ENCODE measurements around the gene GCH1.
"Not testable (repeated sequence)": the region's sequence is repeated elsewhere in the genome, so short reads cannot be mapped to it uniquely, and the experiment has no call there.

The GCH1 gene

DNA sequence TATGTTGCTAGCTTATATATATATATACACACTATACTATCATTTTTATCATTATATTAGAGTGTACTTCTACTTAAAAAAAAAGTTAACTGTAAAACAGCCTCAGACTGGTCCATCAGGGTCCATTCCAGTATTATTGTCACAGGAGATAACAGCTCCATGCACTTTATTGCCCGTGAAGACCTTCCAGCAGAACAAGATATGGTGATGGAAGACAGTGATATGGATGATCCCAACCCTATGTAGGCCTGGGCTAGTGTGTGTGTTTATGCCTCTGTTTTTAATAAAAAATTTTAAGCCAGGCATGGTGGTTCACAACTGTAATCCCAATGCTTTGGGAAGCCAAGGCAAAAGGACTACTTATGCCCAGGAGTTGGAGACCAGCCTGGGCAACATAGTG is 86.2 kb downstream of the GCH1 start:
- no peak for DNase-seq

GRCh38 chr14:54815515-54815914 is 87.1 kb downstream of the GCH1 start:
- DNase-seq = no peak

DNA sequence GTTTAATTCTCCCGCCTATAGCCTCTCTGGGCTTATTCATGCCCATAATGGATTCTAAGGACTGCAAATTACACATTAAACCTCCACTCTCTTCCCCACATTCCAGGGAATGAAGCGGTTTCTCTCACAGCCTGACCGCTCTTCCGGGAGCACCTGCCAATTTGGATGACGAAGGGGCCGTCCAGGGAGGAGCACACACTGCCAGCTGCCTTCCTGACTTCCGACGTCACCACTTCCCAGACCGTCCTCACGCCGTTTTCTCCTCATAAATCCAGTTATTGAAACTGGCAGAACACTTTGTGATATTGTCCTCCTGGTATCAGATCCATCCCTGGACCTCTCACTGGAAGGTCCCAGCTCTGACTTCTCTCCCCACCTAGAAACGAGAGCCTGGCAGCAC is 87.6 kb downstream of the GCH1 start:
- DNase-seq = no peak

- no peak for DNase-seq
These were observed 88.5 kb downstream of the GCH1 start for GRCh38 chr14:54814076-54814475.

- DNase-seq = no peak
These were observed 89.5 kb downstream of the GCH1 start for GRCh38 chr14:54813081-54813480.

DNA sequence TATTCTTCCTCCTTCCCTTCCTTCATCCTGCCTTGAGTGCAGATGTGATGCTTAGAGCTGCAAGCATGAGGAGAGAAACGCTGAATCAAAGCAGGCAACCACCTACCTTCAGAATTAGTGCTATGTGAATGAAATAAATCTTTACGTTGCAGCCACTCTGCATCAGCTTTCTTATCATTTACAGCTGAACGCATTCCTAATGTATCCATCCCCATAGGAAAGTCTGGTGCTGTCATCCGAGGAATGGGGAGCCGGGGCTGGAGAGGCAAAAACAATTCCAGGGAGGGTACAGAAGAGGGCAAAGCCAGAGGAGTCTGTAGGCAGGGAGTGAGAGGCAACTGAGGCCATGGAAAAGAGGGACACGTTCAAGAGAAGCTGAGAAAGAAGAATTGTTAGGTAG is 90.0 kb downstream of the GCH1 start:
- no peak for DNase-seq

DNA sequence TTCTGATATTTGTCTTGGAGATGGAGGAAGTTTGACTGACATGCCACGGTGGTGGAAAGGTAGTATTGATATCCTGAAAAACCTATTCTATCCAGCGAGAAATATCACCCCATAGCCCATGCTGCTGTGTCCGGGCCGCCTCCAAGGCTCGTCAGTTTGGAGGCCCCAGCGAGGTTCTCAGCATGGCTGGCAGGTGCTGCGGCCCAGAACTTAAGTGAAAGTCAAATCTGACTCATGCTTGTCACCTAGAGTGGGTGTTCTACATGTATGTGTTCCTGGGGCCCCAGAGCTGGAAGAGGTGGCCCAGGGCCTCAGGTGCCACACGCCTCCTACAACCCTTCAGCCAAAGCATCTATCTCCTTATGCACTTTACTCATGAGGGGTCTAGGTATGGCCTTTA is 92.9 kb downstream of the GCH1 start:
- no peak for DNase-seq

GRCh38 chr14:54808326-54809161 is 94.1 kb downstream of the GCH1 start:
- no peak for DNase-seq

DNA sequence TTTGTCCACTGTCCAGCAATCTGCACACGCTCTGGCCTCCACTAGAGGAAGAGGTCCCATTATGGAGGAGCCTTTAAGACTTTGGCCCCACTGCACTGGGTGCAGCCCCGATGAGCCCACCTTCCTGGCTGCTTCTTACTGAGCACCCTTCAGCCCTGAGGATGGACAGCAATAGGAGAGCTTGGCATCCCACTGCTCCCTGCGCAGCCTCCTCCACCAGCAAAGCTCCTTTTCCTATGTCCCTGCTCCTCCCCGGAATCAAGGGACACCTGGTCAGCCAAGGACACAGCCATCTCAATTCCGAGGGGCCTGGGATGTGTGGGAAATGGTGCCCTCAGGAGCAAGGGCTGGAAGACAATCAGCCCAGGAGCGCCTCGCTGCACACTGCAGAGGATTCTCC is 94.7 kb downstream of the GCH1 start:
- no peak for DNase-seq

DNA sequence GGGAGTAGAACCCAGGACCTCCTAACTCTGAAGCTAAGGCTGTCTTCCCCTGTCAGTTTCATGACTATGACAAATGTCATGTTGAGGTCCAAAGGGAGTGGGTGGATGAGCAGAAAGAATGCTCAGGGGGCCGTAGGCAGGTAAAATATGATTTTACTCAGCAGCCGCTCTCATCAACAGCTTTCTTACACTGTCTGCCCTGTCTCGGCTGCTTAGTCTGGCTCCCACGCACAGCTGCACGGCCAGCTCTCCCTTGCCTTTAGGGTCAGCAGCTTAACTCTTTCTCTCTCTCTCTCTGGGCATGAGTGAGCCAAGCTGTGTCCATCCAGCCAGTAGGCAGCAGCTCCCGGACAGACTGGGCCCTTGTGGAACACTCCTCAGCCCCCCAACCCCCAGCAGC is 95.2 kb downstream of the GCH1 start:
- no peak for DNase-seq

DNA sequence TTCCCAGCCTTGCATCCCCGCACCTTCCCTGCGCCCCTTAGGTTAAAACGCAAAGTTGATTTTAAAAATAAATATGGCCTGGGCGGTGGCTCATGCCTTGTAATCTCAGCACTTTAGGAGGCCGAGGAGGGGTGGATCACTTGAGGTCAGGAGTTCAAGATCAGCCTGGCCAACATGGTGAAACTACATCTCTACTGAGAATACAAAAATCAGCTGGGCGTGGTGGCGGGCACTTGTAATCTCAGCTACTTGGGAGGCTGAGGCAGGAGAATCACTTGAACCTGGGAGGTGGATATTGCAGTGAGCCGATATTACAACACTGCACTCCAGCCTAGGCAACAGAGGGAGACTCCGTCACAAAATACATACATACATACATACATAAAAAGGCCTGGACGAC is 96.0 kb downstream of the GCH1 start:
- no peak for DNase-seq

GRCh38 chr14:54805445-54806322 is 96.9 kb downstream of the GCH1 start:
- peak; percentile 86 for DNase-seq

DNA sequence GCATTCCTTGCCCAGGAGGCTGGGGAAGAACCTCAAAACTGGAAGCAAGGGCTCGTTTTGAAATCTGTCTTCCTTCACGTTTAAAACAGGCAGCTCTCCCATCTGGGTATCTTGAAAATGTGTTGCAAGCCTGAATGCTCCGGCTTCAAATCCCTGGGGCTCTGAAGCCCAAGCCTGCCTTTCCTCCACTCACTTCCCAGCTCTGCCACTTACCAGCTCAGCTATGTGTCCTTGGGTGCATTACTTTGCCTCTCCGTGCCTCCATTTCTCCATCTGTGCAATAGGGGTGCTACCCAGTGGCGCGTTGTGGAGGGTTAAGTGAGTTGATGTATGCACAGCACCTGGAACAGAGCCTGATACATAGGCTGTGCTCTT is 97.6 kb downstream of the GCH1 start:
- no peak for DNase-seq

DNA sequence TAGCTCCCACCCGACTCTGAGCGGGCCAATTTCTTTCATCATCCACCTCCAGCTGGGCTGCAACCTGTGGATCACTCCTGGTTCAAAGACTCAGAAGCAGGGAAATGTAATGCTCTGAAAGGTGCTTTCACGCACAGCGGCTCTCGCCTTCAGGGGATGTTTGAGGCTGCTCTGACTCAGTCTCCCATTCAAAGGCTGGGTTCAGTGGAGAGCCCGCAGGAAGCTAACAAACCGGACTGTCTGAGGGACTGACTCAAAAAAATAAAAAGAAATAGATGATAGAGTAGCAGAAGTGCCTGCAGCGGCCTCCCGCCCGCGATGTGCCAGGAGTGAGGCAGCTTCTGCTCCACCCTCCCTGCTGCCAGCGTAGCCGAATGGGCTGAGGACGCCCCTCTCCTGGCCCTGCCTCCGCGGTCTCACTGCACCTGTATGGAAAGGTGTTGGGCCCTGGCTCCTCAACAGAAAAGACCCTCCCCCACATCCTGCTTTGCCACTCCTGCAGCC is 98.0 kb downstream of the GCH1 start:
- DNase-seq = no peak

- no peak for DNase-seq
These were observed 98.6 kb downstream of the GCH1 start for GRCh38 chr14:54803926-54804537.

DNA sequence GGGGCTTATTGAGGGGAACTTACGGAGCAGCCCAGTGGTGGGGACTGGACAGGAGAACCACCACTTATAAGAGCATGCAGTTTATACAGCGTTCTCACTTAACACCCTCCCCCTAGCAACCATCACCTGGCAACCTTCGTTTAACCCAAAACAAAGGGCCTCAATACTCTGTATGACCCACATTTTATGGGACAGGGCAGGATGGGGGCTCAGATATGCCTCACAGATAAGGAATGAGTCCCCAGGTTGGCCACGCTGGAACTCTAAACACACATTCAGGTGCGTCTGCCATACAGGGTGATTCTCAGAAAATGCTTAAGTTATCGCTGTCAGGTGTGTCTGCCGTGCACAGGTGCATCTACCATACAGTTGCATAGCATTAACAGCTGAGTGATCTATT is 99.2 kb downstream of the GCH1 start:
- DNase-seq = no peak

GRCh38 chr14:54801482-54801881 is 101.1 kb downstream of the GCH1 start:
- not testable (repeated sequence) for DNase-seq

- no peak for DNase-seq
These were observed 104.0 kb downstream of the GCH1 start for GRCh38 chr14:54798465-54799124.

GRCh38 chr14:54797986-54798385 is 104.6 kb downstream of the GCH1 start:
- no peak for DNase-seq

- DNase-seq = no peak
These were observed 105.1 kb downstream of the GCH1 start for GRCh38 chr14:54797556-54797955.

DNA sequence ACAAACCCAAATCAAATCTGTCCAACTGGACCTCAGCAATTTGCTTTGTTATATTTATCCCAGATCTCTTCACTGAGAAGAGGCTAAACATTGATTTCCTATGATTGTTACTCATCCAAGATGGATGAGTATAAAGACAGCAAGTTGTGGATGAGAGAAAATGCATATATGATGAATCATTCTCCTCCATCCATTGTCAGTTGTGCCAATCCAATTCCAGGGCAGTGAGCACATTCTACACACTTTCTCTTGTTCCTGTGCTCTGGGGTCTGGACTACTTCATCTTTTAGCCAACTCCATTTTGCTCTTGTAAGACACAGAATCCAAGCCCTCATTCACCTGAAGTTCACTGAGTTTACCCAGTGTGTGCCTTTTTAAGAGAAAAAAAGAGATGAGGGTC is 105.7 kb downstream of the GCH1 start:
- no peak for DNase-seq

DNA sequence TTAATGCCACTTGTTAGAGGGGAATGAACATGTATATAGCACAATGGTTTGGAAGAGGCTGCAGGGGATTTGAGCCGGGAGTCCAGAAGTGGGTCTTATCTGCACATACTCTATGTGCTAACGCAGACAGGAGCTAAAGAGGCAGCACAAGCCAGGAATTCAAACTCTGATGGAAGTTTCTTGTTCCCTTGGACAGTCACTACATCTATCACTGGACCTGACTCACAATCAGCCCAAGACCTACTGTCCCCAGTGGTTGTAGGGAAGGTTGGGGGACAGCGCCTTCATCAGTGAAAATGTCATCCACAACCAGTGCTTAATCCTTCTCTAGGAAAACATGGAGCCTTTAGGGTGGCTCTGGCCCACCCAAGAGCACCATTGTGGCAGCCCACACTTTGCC is 107.8 kb downstream of the GCH1 start:
- no peak for DNase-seq

- no peak for DNase-seq
These were observed 108.5 kb downstream of the GCH1 start for GRCh38 chr14:54794159-54794558.

Measured in NCI-H1694 treated with DMSO at 0.1 percent for 48 hours (cell line).